Retinal pigment epithelial cell (primary cell): ENCODE measurements around the gene SLC39A13.

ENCODE experiments used
- DNase-seq: peaks from one replicate; pipeline ENCODE4 v3.0.0-alpha.2; 2010; ENCODE audit warnings: low read depth
- H3K4me3 ChIP-seq: 2 replicates; pipeline ENCODE4 v1.5.1; 2011; ENCODE audit warnings: mild to moderate bottlenecking, low read length, control low read depth, moderate library complexity
- TF ChIP-seq, protein P1 (sequence below): conservative IDR thresholded peaks from 2 replicates; pipeline ENCODE4 v1.5.1; 2011; ENCODE audit warnings: low read depth, low read length, control low read depth, inconsistent platforms

The SLC39A13 gene

DNA sequence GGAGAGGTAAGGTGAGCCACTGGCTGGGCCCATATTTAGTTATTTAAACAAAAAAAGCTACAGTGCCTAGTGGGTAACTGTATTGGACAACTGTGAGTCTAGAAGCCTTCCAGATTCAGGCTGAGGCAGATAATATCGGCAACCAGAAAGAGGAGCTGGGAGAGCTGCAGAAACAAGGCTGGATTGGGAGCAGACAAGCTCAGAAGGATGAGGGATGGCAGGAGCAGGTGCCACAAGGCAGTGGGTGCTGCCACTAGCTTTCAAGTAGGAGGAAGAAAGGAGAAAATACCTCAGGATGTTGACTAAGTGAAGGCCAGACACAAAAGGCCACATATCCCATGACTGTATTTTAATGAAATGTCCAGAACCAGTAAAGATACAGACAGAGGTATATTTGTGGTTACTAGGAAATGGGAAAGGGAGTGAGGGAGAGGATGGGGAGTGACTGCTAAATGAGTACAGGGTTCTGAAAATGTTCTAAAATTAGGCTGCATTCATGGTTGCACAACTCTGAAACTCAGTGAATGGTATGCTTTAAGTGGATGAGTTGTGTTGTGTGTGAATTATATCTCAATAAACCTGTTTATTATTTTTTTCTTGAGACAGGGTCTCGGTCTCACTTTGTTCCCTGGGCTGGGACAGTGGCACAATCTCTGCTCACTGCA is 52.3 kb downstream of the SLC39A13 start:
- no peak overlapping the region for H3K4me3 ChIP-seq
- TF ChIP-seq, protein P1, sequence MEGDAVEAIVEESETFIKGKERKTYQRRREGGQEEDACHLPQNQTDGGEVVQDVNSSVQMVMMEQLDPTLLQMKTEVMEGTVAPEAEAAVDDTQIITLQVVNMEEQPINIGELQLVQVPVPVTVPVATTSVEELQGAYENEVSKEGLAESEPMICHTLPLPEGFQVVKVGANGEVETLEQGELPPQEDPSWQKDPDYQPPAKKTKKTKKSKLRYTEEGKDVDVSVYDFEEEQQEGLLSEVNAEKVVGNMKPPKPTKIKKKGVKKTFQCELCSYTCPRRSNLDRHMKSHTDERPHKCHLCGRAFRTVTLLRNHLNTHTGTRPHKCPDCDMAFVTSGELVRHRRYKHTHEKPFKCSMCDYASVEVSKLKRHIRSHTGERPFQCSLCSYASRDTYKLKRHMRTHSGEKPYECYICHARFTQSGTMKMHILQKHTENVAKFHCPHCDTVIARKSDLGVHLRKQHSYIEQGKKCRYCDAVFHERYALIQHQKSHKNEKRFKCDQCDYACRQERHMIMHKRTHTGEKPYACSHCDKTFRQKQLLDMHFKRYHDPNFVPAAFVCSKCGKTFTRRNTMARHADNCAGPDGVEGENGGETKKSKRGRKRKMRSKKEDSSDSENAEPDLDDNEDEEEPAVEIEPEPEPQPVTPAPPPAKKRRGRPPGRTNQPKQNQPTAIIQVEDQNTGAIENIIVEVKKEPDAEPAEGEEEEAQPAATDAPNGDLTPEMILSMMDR = no peak
- no peak for DNase-seq

DNA sequence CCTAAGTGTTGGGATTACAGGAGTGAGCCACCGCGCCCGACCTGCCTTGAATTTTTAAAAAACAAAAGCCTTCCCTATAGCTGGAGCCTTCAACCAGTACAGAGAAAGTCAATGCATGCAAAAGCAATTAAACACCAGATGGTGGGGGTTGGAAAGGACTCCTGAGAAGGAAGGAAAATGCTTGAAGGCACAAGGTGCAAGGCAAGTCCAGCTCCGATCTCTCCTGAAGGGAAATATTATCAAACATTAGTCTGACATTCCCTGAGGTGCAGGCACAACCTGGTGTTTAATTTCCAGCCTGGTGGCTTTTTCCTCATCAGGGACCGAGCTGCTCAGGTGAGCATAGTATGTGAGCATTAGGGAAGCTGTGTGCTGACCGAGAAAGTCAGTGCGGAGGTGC is 53.5 kb downstream of the SLC39A13 start:
- no peak for DNase-seq
- no peak overlapping the region for H3K4me3 ChIP-seq
- TF ChIP-seq, protein P1 = no peak

DNA sequence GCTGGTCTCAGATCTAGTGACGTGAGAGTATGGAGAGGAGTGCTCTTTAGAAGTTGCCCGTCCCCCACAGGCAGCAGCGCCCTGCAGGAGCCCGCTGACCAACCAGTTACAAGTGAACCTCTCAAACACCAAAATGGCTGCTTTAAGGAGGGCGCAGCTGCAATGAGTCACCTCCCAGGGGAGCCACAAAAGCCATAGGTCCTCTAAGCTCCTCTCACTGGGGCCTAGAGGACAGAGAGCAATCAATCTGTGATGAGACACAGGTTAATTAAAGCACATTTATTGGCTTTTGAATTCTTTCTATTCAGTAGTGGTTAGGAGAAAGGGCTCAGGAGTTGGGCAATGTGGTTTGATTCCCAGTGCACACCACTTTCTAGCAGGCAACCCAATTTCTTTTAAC is 56.1 kb downstream of the SLC39A13 start:
- TF ChIP-seq, protein P1 = no peak
- H3K4me3 ChIP-seq = no peak overlapping the region
- DNase-seq = no peak
